ENCODE measurements around the gene CACNA1G. TPM values are rescaled to one million over a fixed set of nuclear protein-coding genes. Genes with fewer than 3 reads are reported as not detected.

The CACNA1G gene
- total and polyA plus RNA-seq, 4 donors = under 0.01 to 0.14 (median 0.01) TPM; not detected in 1

GRCh38 chr17:50566886-50567285 is 6.4 kb downstream of the CACNA1G start:
- peaks cover 0 to 6% (median 1%) of the 10 kb centered on the region in 4 donors for H3K27me3 ChIP-seq (ENCODE audit: control insufficient read depth in 4 of 4, insufficient read depth in 4 of 4, low read length in 3 of 4)
- WGBS = 61% methylated on average over 2 of the region's 2 CpGs

More at GRCh38 chr17:50566886-50567285, 6.4 kb downstream of the CACNA1G start:
- no peak overlapping the region for H3K27ac ChIP-seq (ENCODE audit: low read depth in 1 of 2, low read length in 2 of 2)
- no peaks in the 10 kb centered on the region for H3K9me3 ChIP-seq (ENCODE audit: control insufficient read depth in 4 of 4, low read length in 3 of 4)
- no peaks in the 10 kb centered on the region for H3K36me3 ChIP-seq (ENCODE audit: control insufficient read depth in 4 of 4, insufficient read depth in 3 of 4, low read depth in 1 of 4, low read length in 3 of 4)
- no peaks in the 10 kb centered on the region for H3K4me1 ChIP-seq (ENCODE audit: control insufficient read depth in 4 of 4, insufficient read depth in 4 of 4, low read length in 3 of 4)
- H3K9ac ChIP-seq (ENCODE audit: low read depth in 1 of 2, low read length in 2 of 2) = no peak overlapping the region
- TF ChIP-seq EGR1 (IDR thresholded peaks at IDR 0.05; ENCODE audit: low read depth in 2 of 2) (no peak), ZBTB33 (IDR thresholded peaks at IDR 0.05) (no peak), SP1 (IDR thresholded peaks at IDR 0.05) (no peak), RXRA (IDR thresholded peaks at IDR 0.05) (no peak), GABPA (IDR thresholded peaks at IDR 0.05 in 1 of 2, conservative IDR thresholded peaks at IDR 0.05 in 1 of 2) (no peak), TAF1 (conservative IDR thresholded peaks at IDR 0.05) (no peak), JUND (IDR thresholded peaks at IDR 0.05) (no peak), HNF4A (conservative IDR thresholded peaks at IDR 0.05) (no peak), FOXA1 (IDR thresholded peaks at IDR 0.05) (no peak), MAX (IDR thresholded peaks at IDR 0.05) (no peak), FOXA2 (IDR thresholded peaks at IDR 0.05) (no peak), HNF4G (IDR thresholded peaks at IDR 0.05) (no peak), RAD21 (IDR thresholded peaks at IDR 0.05) (no peak), YY1 (IDR thresholded peaks at IDR 0.05) (no peak), NR2F2 (IDR thresholded peaks at IDR 0.05) (no peak)
- TF ChIP-seq, protein P1, sequence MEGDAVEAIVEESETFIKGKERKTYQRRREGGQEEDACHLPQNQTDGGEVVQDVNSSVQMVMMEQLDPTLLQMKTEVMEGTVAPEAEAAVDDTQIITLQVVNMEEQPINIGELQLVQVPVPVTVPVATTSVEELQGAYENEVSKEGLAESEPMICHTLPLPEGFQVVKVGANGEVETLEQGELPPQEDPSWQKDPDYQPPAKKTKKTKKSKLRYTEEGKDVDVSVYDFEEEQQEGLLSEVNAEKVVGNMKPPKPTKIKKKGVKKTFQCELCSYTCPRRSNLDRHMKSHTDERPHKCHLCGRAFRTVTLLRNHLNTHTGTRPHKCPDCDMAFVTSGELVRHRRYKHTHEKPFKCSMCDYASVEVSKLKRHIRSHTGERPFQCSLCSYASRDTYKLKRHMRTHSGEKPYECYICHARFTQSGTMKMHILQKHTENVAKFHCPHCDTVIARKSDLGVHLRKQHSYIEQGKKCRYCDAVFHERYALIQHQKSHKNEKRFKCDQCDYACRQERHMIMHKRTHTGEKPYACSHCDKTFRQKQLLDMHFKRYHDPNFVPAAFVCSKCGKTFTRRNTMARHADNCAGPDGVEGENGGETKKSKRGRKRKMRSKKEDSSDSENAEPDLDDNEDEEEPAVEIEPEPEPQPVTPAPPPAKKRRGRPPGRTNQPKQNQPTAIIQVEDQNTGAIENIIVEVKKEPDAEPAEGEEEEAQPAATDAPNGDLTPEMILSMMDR (IDR thresholded peaks at IDR 0.05; ENCODE audit: low read depth, low read length, missing input control) = no peak
- TF ChIP-seq, protein P2, sequence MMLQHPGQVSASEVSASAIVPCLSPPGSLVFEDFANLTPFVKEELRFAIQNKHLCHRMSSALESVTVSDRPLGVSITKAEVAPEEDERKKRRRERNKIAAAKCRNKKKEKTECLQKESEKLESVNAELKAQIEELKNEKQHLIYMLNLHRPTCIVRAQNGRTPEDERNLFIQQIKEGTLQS (IDR thresholded peaks at IDR 0.05) = no peak
- TF ChIP-seq, protein P3, sequence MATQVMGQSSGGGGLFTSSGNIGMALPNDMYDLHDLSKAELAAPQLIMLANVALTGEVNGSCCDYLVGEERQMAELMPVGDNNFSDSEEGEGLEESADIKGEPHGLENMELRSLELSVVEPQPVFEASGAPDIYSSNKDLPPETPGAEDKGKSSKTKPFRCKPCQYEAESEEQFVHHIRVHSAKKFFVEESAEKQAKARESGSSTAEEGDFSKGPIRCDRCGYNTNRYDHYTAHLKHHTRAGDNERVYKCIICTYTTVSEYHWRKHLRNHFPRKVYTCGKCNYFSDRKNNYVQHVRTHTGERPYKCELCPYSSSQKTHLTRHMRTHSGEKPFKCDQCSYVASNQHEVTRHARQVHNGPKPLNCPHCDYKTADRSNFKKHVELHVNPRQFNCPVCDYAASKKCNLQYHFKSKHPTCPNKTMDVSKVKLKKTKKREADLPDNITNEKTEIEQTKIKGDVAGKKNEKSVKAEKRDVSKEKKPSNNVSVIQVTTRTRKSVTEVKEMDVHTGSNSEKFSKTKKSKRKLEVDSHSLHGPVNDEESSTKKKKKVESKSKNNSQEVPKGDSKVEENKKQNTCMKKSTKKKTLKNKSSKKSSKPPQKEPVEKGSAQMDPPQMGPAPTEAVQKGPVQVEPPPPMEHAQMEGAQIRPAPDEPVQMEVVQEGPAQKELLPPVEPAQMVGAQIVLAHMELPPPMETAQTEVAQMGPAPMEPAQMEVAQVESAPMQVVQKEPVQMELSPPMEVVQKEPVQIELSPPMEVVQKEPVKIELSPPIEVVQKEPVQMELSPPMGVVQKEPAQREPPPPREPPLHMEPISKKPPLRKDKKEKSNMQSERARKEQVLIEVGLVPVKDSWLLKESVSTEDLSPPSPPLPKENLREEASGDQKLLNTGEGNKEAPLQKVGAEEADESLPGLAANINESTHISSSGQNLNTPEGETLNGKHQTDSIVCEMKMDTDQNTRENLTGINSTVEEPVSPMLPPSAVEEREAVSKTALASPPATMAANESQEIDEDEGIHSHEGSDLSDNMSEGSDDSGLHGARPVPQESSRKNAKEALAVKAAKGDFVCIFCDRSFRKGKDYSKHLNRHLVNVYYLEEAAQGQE (IDR thresholded peaks at IDR 0.05) = no peak
- no peak overlapping the region for H3K4me3 ChIP-seq (ENCODE audit: low read depth in 1 of 3, low read length in 3 of 3)
- no peak for DNase-seq (ENCODE audit: low spot score)

Measured in liver (tissue), 9 donors.